ENCODE measurements around the gene MYCN. TPM values are rescaled to one million over a fixed set of nuclear protein-coding genes. Genes with fewer than 3 reads are reported as not detected.
A peak's percentile ranks its signal among the peaks of the same experiment; 100 is the strongest.

The MYCN gene
- total RNA-seq, 6 experiments from 2014 or later, result 0.07 to 0.35 (median 0.23) TPM; not detected in 2

DNA sequence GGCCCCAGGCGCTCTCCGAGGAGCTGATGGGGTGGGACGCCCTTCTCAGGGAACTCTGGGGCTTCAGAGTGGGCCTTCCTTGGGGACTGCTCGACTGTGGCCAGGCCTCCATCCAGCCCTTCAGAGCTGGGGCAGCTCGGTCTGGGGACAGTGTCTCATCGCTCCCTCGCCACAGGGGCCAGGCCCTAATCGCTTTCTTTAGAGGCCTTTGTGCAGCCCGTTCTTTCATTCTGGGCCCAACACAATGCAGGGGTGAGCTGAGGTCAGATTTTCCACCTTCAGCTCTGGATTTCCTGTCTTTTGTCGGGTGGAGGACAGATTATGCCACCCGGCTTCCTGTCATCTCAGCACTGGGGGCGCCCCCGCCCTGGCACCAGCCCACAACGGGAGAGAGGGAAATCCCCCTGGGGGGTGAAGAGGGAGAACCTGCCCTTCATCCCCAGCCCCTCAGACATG is 25.2 kb downstream of the MYCN start:
- TF ChIP-seq, protein P1, sequence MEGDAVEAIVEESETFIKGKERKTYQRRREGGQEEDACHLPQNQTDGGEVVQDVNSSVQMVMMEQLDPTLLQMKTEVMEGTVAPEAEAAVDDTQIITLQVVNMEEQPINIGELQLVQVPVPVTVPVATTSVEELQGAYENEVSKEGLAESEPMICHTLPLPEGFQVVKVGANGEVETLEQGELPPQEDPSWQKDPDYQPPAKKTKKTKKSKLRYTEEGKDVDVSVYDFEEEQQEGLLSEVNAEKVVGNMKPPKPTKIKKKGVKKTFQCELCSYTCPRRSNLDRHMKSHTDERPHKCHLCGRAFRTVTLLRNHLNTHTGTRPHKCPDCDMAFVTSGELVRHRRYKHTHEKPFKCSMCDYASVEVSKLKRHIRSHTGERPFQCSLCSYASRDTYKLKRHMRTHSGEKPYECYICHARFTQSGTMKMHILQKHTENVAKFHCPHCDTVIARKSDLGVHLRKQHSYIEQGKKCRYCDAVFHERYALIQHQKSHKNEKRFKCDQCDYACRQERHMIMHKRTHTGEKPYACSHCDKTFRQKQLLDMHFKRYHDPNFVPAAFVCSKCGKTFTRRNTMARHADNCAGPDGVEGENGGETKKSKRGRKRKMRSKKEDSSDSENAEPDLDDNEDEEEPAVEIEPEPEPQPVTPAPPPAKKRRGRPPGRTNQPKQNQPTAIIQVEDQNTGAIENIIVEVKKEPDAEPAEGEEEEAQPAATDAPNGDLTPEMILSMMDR (IDR thresholded peaks at IDR 0.05), result no peak
- ATAC-seq (peak in 2 of 4 donors; percentile 9 to 22), DNase-seq (no peak)
- Histone ChIP-seq H3K4me1 (no peaks in the 10 kb centered on the region), H3K27me3 (no peaks in the 10 kb centered on the region), H3K27ac (no peak overlapping the region), H3K4me3 (no peak overlapping the region), H3K9me3 (no peaks in the 10 kb centered on the region), H3K36me3 (no peaks in the 10 kb centered on the region)
- intact Hi-C loops (cut with DNase I), result no loop called here
- 0% methylated on average over 1 of the region's 14 CpGs for WGBS (ENCODE audit: insufficient coverage, low coverage, low lambda C conversion rate, missing lambda C conversion rate)

DNA sequence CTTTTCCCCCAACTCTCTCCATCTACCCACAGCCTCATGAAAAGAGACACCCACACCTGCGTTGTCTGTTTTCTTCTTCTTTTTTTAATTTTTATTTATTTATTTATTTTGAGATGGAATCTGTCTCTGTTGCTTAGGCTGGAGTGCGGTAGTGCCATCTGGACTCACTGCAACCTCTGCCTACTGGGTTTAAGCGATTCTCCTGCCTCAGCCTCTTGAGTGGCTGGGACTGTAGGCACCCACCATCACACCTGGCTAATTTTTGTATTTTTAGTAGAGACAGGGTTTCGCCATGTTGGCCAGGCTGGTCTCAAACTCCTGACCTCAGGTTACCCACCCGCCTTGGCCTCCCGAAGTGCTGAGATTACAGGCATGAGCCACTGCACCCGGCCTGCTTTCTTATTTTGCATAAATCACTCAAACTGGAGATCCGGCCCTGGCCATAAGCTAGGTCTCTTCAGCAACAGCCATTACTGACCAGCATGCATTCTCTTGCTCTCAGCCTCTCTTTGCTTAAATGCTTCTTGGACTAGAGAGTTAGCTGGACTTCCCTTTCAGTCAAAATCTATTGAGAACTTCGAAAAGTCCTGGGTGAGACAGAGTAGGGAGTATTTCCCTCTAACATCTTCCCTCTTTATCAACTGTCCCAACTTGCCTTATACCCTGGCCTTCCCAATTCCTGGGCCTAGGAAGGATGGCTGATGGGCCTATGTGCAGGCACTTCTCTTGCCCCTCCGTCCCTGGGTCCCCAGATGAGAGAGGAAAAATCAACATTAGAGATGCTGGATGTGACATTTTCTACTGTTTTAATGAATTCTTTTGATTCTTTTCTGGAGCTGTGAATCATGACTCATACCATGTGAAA is 27.3 kb downstream of the MYCN start:
- H3K4me3 ChIP-seq, result no peak overlapping the region
- H3K9me3 ChIP-seq, result no peaks in the 10 kb centered on the region
- intact Hi-C loops (cut with DNase I), result no loop called here
- no peaks in the 10 kb centered on the region for H3K4me1 ChIP-seq
- 88% methylated on average over 8 of the region's 10 CpGs for WGBS (ENCODE audit: insufficient coverage, low coverage, low lambda C conversion rate, missing lambda C conversion rate)
- no peak overlapping the region for H3K27ac ChIP-seq
- TF ChIP-seq, protein P1 (IDR thresholded peaks at IDR 0.05), result no peak
- no peak for TF ChIP-seq POLR2A (IDR thresholded peaks at IDR 0.05)
- DNase-seq (no peak), ATAC-seq (no peak)
- H3K36me3 ChIP-seq, result no peaks in the 10 kb centered on the region
- H3K27me3 ChIP-seq, result no peaks in the 10 kb centered on the region

DNA sequence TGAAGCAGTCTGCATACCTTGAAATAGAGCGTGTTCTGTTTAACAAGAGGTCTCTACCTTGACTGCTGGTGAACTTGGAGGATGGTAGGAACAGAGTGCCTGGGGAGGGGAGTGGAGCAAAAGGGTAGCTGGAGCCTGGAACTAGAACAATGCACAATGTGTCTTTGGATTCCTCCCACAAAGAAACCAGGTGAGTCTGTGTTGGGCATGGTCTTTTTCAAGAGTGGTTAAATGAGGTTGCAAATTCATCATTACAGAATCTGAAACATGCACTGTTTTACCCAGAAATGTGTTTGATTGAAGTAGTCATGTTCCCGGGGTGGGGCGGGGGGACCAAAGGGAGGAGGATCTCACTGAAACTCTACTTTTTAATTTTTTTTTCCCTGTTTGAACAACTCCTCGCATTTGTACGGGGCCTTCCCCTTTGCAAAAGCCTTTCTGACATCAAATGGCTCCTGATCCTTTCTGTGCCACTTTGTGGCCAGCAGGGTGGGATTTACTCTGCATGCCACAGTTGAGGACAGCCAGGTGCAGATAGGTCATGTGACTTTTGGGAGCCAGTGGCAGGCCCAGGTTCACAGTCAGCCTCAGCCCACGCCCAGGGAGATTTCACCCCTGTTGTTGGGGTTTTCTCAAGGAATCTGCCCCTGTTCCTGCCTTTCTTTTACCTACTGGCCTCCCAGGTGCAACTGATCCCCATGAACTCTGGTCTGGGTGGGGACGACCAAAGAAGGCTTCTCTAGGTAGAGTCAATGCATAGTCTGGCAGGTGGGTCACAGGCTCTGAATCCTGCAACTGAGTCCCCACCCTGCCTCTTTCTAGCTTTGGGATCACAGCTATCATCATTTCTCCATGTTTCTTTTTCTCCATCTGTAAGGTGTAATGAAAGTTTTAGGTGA is 28.2 kb downstream of the MYCN start:
- Histone ChIP-seq H3K36me3 (no peaks in the 10 kb centered on the region), H3K9me3 (no peaks in the 10 kb centered on the region), H3K27ac (no peak overlapping the region), H3K4me1 (no peaks in the 10 kb centered on the region), H3K27me3 (no peaks in the 10 kb centered on the region), H3K4me3 (no peak overlapping the region)
- DNase-seq (no peak), ATAC-seq (no peak)
- TF ChIP-seq POLR2A (IDR thresholded peaks at IDR 0.05), result no peak
- TF ChIP-seq, protein P1 (IDR thresholded peaks at IDR 0.05), result no peak
- WGBS (ENCODE audit: insufficient coverage, low coverage, low lambda C conversion rate, missing lambda C conversion rate), result 76% methylated on average over 7 of the region's 7 CpGs
- intact Hi-C loops (cut with DNase I), result no loop called here

DNA sequence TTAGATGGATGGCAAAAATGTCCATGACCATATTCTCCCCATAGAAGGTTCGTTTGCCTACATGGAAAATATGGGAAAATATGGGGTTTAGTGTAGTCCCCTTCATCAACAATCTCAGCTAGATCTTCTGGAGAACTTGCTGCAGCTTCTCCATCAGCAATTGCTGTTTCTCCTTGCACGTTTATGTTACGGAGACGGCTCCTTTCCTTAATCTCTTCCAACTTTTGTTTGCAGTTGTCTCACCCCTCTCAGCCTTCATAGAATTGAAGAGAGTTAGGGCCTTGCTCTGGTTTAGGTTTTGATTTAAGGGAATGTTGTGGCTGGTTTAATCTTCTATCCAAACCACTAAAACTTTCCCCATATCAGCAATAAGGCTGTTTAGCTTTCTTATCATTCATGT is 28.9 kb downstream of the MYCN start:
- no peak for ATAC-seq
- Histone ChIP-seq H3K4me1 (no peaks in the 10 kb centered on the region), H3K36me3 (no peaks in the 10 kb centered on the region), H3K9me3 (no peaks in the 10 kb centered on the region), H3K4me3 (no peak overlapping the region), H3K27me3 (no peaks in the 10 kb centered on the region), H3K27ac (no peak overlapping the region)
- intact Hi-C loops (cut with DNase I), result no loop called here
- WGBS (ENCODE audit: insufficient coverage, low coverage, low lambda C conversion rate, missing lambda C conversion rate), result 78% methylated on average over 4 of the region's 4 CpGs
- DNase-seq, result no peak
- no peak for TF ChIP-seq POLR2A (IDR thresholded peaks at IDR 0.05)
- TF ChIP-seq, protein P1 (IDR thresholded peaks at IDR 0.05), result no peak
